GM10266 (cell line): ENCODE measurements around the gene THOC2.
"Not testable (repeated sequence)": the region's sequence is repeated elsewhere in the genome, so short reads cannot be mapped to it uniquely, and the experiment has no call there.

Experiments used
- DNase-seq: peaks from one replicate; pipeline ENCODE4 v3.0.0; 2012; ENCODE audit errors: extremely low spot score
- CTCF ChIP-seq: IDR thresholded peaks from 2 replicates; pipeline ENCODE4 v1.5.1; 2012; ENCODE audit warnings: mild to moderate bottlenecking, low read depth; ENCODE audit not compliant: control insufficient read depth, insufficient read depth; ENCODE audit errors: missing control alignments

Gene THOC2

GRCh38 chrX:123581586-123581985, 151.3 kb downstream of the THOC2 start:
- DNase-seq = peak; percentile 14
- no peak for TF ChIP-seq CTCF

- no peak for DNase-seq
- TF ChIP-seq CTCF = no peak
Measured at GRCh38 chrX:123580792-123581191, 152.1 kb downstream of the THOC2 start.

- not testable (repeated sequence) for DNase-seq
Measured at GRCh38 chrX:123574027-123574426, 158.8 kb downstream of the THOC2 start.

- no peak for DNase-seq
- no peak for TF ChIP-seq CTCF
Measured at GRCh38 chrX:123570011-123570590, 162.8 kb downstream of the THOC2 start.

GRCh38 chrX:123563167-123563566, 169.7 kb downstream of the THOC2 start:
- DNase-seq = no peak
- TF ChIP-seq CTCF = no peak

GRCh38 chrX:123562342-123563146, 170.3 kb downstream of the THOC2 start:
- no peak for DNase-seq
- no peak for TF ChIP-seq CTCF

- no peak for TF ChIP-seq CTCF
- no peak for DNase-seq
Measured at GRCh38 chrX:123561439-123562215, 171.2 kb downstream of the THOC2 start.
